Osteoblast (primary cell): ENCODE data around the gene EIF4E2. TPM values are rescaled to one million over a fixed set of nuclear protein-coding genes. Genes with fewer than 3 reads are reported as not detected.
A peak's percentile ranks its signal among the peaks of the same experiment; 100 is the strongest.

Source experiments
- DNase-seq: peaks from one replicate; pipeline ENCODE4 v3.0.0; 2011; ENCODE audit warnings: low spot score, mixed read lengths; ENCODE audit not compliant: insufficient read length; ENCODE audit errors: missing footprints
- H2AFZ ChIP-seq: 2 replicates; pipeline ENCODE4 v1.6.0; 2011; ENCODE audit warnings: mild to moderate bottlenecking, low read length
- H3K27ac ChIP-seq: 2 replicates; pipeline ENCODE4 v1.5.1; 2011; ENCODE audit warnings: mild to moderate bottlenecking, low read depth, low read length, moderate library complexity
- H3K27me3 ChIP-seq: 2 replicates; pipeline ENCODE4 v1.6.0; 2012; ENCODE audit warnings: mild to moderate bottlenecking, control low read depth, inconsistent platforms, low read length, moderate library complexity; ENCODE audit not compliant: insufficient read depth
- H3K36me3 ChIP-seq: 2 replicates; pipeline ENCODE4 v1.5.1; 2011; ENCODE audit warnings: mild to moderate bottlenecking, low read length, control low read depth, moderate library complexity; ENCODE audit not compliant: insufficient read depth
- H3K4me1 ChIP-seq: 2 replicates; pipeline ENCODE4 v1.5.1; 2011; ENCODE audit warnings: mild to moderate bottlenecking, low read length, control low read depth, moderate library complexity; ENCODE audit not compliant: insufficient read depth
- H3K4me2 ChIP-seq: 2 replicates; pipeline ENCODE4 v1.6.0; 2011; ENCODE audit warnings: mild to moderate bottlenecking, low read length; ENCODE audit not compliant: insufficient read depth
- H3K4me3 ChIP-seq: fragments of 200-600 bp; sonication (generic); 3 replicates; pipeline ENCODE4 v1.5.1; 2012; ENCODE audit warnings: mild to moderate bottlenecking, low read length, inconsistent platforms; ENCODE audit not compliant: insufficient read depth
- H3K79me2 ChIP-seq: 2 replicates; pipeline ENCODE4 v1.6.0; 2012; ENCODE audit warnings: mild to moderate bottlenecking, low read length, control low read depth, inconsistent platforms; ENCODE audit not compliant: insufficient read depth
- H3K9me3 ChIP-seq: 2 replicates; pipeline ENCODE4 v1.5.1; 2011; ENCODE audit warnings: low read depth, low read length, control low read depth
- H4K20me1 ChIP-seq: 2 replicates; pipeline ENCODE4 v1.6.0; 2012; ENCODE audit warnings: mild to moderate bottlenecking, low read length, control low read depth; ENCODE audit not compliant: insufficient read depth
- CTCF ChIP-seq: IDR thresholded peaks from 2 replicates; pipeline ENCODE4 v1.5.1; 2011; ENCODE audit warnings: mild to moderate bottlenecking, low read depth, low read length, moderate library complexity; ENCODE audit errors: extremely low read depth
- total RNA-seq: library from RNA; depleted of rRNA; stranded (reverse); fragments of >200 nt; gene quantifications from 2 replicates; pipeline ENCODE4 v1.2.3, GENCODE V29; 2012

EIF4E2 gene
- total RNA-seq, 1 donor = 70.6 TPM

- H3K36me3 ChIP-seq = no peaks in the 10 kb centered on the region
- no peaks in the 10 kb centered on the region for H4K20me1 ChIP-seq
- peak; percentile 90 for DNase-seq
- H3K27me3 ChIP-seq = peaks cover 8% of the 10 kb centered on the region
- H3K27ac ChIP-seq = no peak overlapping the region
- H3K79me2 ChIP-seq = no peaks in the 10 kb centered on the region
- no peaks in the 10 kb centered on the region for H3K4me1 ChIP-seq
- peaks cover 5% of the 10 kb centered on the region for H3K9me3 ChIP-seq
- no peak overlapping the region for H2AFZ ChIP-seq
- no peak overlapping the region for H3K4me2 ChIP-seq
- H3K4me3 ChIP-seq = no peak overlapping the region
- TF ChIP-seq CTCF = no peak
Measured at GRCh38 chr2:232533944-232534710, 16.4 kb upstream of the EIF4E2 start.

DNA sequence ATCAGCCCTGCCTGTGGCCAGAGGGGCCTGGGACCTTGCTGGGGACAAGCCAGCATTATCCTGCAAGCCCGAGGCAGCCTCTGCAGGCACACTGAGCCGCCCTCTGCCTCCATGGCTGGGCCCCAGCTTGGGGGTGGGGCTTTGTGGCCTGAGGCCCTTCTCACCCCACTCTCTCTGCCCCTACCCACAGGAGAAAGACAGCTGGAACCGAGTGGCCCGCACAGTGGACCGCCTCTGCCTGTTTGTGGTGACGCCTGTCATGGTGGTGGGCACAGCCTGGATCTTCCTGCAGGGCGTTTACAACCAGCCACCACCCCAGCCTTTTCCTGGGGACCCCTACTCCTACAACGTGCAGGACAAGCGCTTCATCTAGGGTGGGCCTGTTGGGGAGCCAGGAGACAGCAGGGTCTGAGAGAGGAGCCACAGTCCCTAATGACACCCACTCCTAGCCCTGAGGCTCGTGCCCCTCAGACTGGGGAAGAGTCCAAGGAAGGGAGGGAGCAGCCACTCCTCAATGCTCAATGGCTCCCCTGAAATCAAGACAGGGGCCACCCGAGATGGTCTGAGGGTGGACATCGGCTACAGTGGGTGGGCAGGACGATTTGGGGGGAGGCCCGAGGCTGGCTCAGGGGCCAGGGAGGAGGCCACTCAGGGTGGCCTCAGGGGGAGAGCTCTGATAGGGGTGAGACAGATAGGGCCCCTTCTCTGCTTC is 15.4 kb upstream of the EIF4E2 start:
- peak; percentile 62 for DNase-seq
- Histone ChIP-seq H3K4me1 (no peaks in the 10 kb centered on the region), H3K9me3 (peaks cover 5% of the 10 kb centered on the region), H2AFZ (no peak overlapping the region), H3K36me3 (no peaks in the 10 kb centered on the region), H3K4me3 (no peak overlapping the region), H3K79me2 (no peaks in the 10 kb centered on the region), H3K27me3 (peaks cover 13% of the 10 kb centered on the region), H3K27ac (no peak overlapping the region), H3K4me2 (no peak overlapping the region), H4K20me1 (no peaks in the 10 kb centered on the region)
- no peak for TF ChIP-seq CTCF

- H4K20me1 ChIP-seq = no peaks in the 10 kb centered on the region
- peaks cover 5% of the 10 kb centered on the region for H3K9me3 ChIP-seq
- H3K4me2 ChIP-seq = no peak overlapping the region
- DNase-seq = peak; percentile 77
- peaks cover 16% of the 10 kb centered on the region for H3K27me3 ChIP-seq
- TF ChIP-seq CTCF = no peak
- H2AFZ ChIP-seq = no peak overlapping the region
- no peaks in the 10 kb centered on the region for H3K79me2 ChIP-seq
- H3K27ac ChIP-seq = no peak overlapping the region
- H3K36me3 ChIP-seq = no peaks in the 10 kb centered on the region
- H3K4me1 ChIP-seq = no peaks in the 10 kb centered on the region
- H3K4me3 ChIP-seq = no peak overlapping the region
Measured at GRCh38 chr2:232535761-232536530, 14.5 kb upstream of the EIF4E2 start.

- peak; percentile 27 for TF ChIP-seq CTCF
- no peaks in the 10 kb centered on the region for H3K4me1 ChIP-seq
- H3K27me3 ChIP-seq = peaks cover 16% of the 10 kb centered on the region
- no peaks in the 10 kb centered on the region for H4K20me1 ChIP-seq
- H3K79me2 ChIP-seq = no peaks in the 10 kb centered on the region
- DNase-seq = peak; percentile 57
- no peak overlapping the region for H2AFZ ChIP-seq
- H3K9me3 ChIP-seq = peaks cover 5% of the 10 kb centered on the region
- H3K36me3 ChIP-seq = no peaks in the 10 kb centered on the region
- no peak overlapping the region for H3K4me3 ChIP-seq
- no peak overlapping the region for H3K27ac ChIP-seq
- no peak overlapping the region for H3K4me2 ChIP-seq
Measured at GRCh38 chr2:232537079-232537478, 13.4 kb upstream of the EIF4E2 start.
